GM04504 (cell line): ENCODE results near the gene OR1F1.
"Not testable (repeated sequence)": the region's sequence is repeated elsewhere in the genome, so short reads cannot be mapped to it uniquely, and the experiment has no call there.

Experiments
- DNase-seq: peaks from one replicate; pipeline ENCODE4 v3.0.0-alpha.2; 2012; ENCODE audit warnings: low read depth

The OR1F1 gene

DNA sequence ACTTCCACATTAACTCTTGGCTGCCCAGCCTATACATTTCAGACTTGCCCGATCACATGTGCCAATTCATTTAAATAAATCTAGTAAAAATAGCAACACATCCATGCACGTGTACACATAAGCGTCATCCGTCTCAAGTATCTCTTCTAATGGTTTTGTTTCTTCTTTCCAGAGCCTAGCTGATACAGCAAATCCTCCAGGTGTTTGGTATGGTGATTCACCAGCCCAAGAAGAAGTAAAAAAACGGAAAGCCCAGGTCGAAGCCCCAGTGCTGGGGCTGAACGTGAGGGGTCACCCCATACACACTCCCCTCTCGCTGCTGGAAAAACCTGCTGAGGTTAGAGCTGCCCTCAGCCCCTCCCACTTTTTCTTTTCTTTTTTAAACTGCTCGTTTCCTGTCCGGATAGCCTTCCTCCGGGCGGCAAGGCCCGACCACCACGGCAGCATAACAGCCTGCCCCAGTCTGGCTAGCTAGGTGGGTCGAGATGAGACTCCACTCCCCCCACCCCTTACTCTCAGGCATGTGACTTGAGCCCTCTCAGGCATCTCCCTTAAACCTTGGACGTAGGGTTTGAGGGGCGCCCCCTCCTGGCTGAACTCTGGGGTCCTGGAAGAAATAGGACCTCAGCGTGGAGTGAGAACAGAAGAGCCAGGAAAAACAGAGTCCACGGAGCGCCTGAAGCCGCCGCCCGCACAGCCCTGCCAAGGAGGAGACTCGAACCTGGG, 13.9 kb upstream of the OR1F1 start:
- no peak for DNase-seq

GRCh38 chr16:3174618-3175148, 13.3 kb upstream of the OR1F1 start:
- no peak for DNase-seq

DNA sequence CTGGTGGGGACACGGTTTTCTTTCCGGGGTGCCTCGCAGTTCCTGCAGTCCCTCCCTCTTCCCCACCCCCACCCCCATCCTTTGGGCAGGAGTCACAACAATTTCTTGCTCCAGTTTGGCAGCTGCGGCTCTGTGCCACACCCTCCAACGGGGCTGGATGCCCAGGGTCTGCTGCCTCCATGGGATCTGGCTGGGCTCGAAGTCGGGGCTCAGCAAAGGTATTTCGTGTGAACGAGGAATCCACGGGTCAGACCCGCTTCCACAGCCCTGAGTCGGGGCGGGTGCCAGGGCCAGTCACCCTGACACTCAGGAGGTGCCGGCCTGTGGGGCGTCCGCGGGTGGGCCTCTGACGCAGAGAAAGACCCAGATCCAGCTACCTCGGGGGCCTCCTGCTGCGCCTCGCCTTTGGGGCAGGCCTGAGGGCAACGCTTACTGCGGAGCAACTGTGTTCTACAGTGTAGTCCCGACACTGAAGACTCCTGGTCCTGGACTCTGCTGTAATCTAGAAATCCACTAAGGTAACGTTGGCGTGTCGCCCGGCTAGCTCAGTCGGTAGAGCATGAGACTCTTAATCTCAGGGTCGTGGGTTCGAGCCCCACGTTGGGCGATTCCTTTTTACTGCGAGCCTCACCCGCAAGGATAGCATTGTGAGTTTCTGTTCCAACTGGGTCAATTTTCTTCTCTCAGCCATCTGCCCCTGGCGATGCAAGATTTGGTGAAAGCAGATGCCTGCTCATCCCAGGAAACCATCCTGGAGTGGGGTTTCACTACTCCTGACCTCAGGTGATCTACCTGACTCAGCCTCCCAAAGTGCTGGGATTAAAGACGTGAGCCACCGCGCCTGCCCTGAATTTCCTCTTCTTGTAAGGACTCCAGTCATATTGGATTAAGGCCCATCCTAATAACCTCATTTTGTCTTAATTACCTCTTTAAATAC, 12.6 kb upstream of the OR1F1 start:
- DNase-seq = no peak

DNA sequence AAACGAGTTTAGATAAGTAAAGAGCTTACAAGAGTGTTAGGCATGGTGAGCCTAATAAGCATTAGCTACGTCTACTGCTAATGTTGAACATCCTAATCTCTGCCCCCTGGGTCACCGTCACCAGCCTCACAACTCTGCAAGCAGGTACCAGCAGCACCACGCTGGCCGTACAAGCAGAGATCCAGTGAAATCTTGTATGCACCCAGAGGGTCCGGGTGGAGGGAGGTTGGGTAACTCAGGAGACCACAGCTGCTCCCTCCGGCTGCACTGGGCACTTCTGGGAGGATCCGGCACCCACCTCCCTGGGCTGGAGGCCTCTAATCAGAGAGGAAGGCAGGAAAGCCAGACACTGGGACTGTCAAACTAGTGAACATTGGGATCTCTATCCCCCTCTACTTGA, 8.4 kb upstream of the OR1F1 start:
- no peak for DNase-seq

GRCh38 chr16:3180445-3180878, 7.5 kb upstream of the OR1F1 start:
- DNase-seq = no peak

- not testable (repeated sequence) for DNase-seq
Measured at GRCh38 chr16:3182293-3182607, 5.8 kb upstream of the OR1F1 start.

- no peak for DNase-seq
Measured at GRCh38 chr16:3182608-3183444, 5.2 kb upstream of the OR1F1 start.

DNA sequence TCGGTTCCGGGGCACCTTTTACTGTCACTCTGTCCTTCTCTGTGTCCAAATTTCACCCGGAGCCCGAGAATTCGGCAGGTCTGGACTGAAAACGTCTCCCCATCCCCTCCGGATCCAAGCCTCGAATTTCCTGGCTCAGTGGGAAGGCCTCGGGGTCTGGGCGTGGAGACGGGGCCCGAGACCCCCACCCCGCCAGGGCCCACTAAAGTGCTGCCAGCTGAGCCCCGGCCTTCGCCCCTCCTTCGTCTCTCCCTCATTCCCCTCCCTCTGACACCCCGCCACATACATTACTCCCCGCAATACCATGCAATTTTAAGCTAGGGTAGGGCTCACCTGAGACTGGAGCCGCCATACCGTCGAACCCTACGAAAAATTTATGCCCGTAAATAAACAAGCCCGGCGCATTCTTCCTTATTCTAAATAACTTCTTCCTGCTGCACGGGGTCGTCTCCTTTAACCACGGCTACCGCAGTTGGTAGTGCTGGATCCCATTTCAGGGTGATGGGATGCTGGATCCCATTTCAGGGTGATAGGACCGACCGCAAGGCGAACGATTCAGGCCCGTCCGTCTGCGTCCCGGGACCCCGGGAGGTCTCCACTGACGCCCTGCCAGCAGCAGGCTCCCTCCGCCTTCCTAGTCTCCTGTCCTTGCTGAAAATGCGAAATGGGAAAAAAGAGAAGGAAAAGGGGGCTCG, 4.4 kb upstream of the OR1F1 start:
- no peak for DNase-seq

- DNase-seq = no peak
Measured at GRCh38 chr16:3186946-3187690, 886 bp upstream of the OR1F1 start.

- no peak for DNase-seq
Measured at GRCh38 chr16:3188675-3188924, 596 bp downstream of the OR1F1 start.

GRCh38 chr16:3188925-3189825, 1.2 kb downstream of the OR1F1 start:
- DNase-seq = no peak

GRCh38 chr16:3189869-3190268, 1.9 kb downstream of the OR1F1 start:
- DNase-seq = no peak

DNA sequence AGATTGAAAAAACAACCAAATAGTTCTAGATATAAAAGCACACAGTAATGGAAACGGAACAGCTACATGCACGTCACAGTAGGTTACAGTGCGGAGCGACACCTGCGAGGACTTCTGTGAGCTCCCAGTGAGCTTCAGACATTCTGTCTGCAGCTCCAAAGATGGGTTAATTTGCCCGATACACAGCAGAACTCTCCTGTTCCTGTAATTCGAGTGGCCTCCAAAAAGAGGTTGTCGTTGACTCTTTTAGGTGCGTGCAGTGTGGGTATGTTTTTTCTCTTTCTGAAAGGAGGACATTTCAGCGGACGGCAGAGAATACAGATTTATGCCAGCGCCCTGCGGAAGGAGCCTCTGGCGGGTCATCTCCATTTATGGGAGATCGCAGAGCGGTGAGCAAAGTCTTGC, 2.9 kb downstream of the OR1F1 start:
- no peak for DNase-seq

DNA sequence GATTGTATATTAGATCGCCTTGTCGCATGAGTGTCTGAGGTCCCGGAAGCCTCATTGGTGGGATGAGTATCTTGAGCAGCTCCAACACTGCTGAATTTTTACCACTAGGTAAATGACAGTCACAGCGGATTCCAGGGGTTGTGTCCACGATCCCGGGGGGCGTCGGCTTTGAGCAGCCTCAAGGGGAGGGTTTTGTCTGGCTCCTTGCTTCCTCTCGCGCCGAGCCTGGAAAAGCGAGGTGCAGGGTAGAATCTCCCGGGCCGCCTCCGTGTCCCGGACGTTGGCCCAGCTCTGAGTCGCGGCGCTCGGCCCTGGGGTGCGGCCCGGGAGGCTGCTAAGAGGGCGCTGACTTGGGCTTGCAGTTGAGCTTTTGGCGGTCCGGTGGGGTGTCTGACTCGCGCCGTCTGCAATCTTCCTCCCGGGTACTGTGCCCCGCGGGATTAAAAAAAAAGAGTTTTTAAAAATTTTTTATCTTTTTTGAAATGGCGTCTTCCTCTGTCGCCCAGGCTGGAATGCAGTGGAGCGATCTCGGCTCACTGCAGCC, 4.5 kb downstream of the OR1F1 start:
- DNase-seq = no peak

GRCh38 chr16:3193221-3194212, 5.5 kb downstream of the OR1F1 start:
- DNase-seq = no peak

GRCh38 chr16:3194792-3195191, 6.8 kb downstream of the OR1F1 start:
- DNase-seq = no peak

DNA sequence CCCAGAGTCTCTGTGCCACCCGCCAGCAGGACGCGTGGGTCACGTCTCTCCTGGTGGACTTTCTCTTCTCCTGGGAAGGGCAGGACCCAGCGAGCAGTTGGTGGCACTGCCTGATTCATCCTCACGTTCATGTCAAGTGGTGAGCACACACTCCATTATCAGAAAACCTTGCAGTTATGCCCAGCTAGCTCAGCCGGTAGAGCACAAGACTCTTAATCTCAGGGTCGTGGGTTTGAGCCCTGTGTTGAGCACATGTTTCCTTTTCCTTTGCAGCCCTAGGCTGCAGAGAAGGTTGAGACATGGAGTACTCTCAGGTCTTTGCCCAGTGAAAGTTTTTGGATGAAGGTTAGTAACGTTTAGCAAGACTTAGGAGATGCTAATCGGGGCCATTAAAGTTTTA, 8.0 kb downstream of the OR1F1 start:
- DNase-seq = no peak

DNA sequence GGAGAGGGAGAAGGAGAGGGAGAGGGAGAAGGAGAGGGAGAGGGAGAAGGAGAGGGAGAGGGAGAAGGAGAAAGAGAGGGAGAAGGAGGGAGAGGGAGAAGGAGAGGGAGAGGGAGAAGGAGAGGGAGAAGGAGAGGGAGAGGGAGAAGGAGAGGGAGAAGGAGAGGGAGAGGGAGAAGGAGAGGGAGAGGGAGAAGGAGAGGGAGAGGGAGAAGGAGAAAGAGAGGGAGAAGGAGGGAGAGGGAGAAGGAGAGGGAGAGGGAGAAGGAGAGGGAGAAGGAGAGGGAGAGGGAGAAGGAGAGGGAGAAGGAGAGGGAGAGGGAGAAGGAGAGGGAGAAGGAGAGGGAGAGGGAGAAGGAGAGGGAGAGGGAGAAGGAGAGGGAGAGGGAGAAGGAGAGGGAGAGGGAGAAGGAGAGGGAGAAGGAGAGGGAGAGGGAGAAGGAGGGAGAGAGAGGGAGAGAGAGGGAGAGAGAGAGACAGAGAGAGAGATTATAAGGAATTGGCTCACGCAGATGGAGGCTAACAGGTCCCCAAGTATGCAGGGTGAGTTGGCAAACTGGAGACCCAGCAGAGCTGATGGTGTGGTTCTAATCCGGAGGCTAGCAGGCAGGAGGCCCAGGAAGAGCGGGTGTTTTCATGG, 9.8 kb downstream of the OR1F1 start:
- not testable (repeated sequence) for DNase-seq
